Upper lobe of left lung (tissue), 6 donors: ENCODE measurements around the gene TTC28. TPM values are rescaled to one million over a fixed set of nuclear protein-coding genes. Genes with fewer than 3 reads are reported as not detected.

Experiments used
- ATAC-seq, 2 donors: fragments of 200-7000 bp; cut with Tn5 transposase; one replicate each; pipeline ENCODE4 v1.9.1; 2022; ENCODE audit warnings: mild to moderate bottlenecking in 2 of 2, moderate library complexity in 2 of 2; ENCODE audit not compliant: low FRiP score in 2 of 2
- DNase-seq, 2 donors: peaks; one replicate each; pipeline ENCODE4 v3.0.0-alpha.2; 2019 to 2020
- H3K27ac ChIP-seq, 4 donors: fragments of 200-600 bp; sonication (generic); one replicate each; pipeline ENCODE4 v1.5.1; 2016 to 2019
- H3K27me3 ChIP-seq, 4 donors: fragments of 200-600 bp; sonication (generic); one replicate each; pipeline ENCODE4 v1.5.1; 2017 to 2019
- H3K36me3 ChIP-seq, 4 donors: fragments of 200-600 bp; sonication (generic); one replicate each; pipeline ENCODE4 v1.5.1; 2016 to 2019
- H3K4me1 ChIP-seq, 4 donors: fragments of 200-600 bp; sonication (generic); one replicate each; pipeline ENCODE4 v1.5.1; 2018 to 2019
- H3K4me3 ChIP-seq, 4 donors: fragments of 200-600 bp; sonication (generic); one replicate each; pipeline ENCODE4 v1.5.1; 2017 to 2019; ENCODE audit warnings: mild to moderate bottlenecking in 2 of 4, moderate library complexity in 1 of 4
- H3K9me3 ChIP-seq, 4 donors: fragments of 200-600 bp; sonication (generic); one replicate each; pipeline ENCODE4 v1.5.1; 2018 to 2019
- EP300 ChIP-seq, 4 donors: sonication (generic); formaldehyde crosslinking; IDR thresholded peaks; one replicate each; pipeline ENCODE4 v1.5.1; 2017; ENCODE audit warnings: antibody characterized with exemption in 4 of 4, control low read depth in 2 of 4
- POLR2A ChIP-seq, 4 donors: fragments of 450-650 bp; IDR thresholded peaks; one replicate each; pipeline ENCODE4 v1.5.1; 2016 to 2017; ENCODE audit warnings: antibody characterized with exemption in 4 of 4, mild to moderate bottlenecking in 2 of 4
- POLR2AphosphoS5 ChIP-seq, 2 donors: sonication (generic); formaldehyde crosslinking; IDR thresholded peaks; one replicate each; pipeline ENCODE4 v1.5.1; 2017; ENCODE audit warnings: antibody characterized with exemption in 2 of 2
- WGBS, 2 donors: methylation state at CpG; one replicate each; pipeline ENCODE4 v1.1.5; 2017 to 2018; 5-methylcytosine and 5-hydroxymethylcytosine counted together
- total RNA-seq, 6 donors: library from RNA; depleted of rRNA in 4 of 6; stranded (reverse); fragments of >200 nt in 4 of 6; gene quantifications; one replicate each; pipeline versions ENCODE4 v1.1.0 to v1.2.1, GENCODE V29; 2016 to 2021
- TF ChIP-seq, protein P1 (sequence below), 6 experiments: fragments of 450-650 bp in 4 of 6; fragments of 200-600 bp in 2 of 6; sonication (generic) in 2 of 6; IDR thresholded peaks; one replicate each; pipeline ENCODE4 v1.5.1; 2016 to 2019; ENCODE audit warnings: antibody characterized with exemption in 6 of 6
- donor health status: DM: no; HTN: no; CAD: no; lungs with moderate emphysema.
- donor health status: DM: no; HTN: yes; CAD: no; lungs with severe emphysema.

TTC28 gene
- total RNA-seq, 6 donors from 2014 or later: 30.1 to 69.4 (median 41.4) TPM

DNA sequence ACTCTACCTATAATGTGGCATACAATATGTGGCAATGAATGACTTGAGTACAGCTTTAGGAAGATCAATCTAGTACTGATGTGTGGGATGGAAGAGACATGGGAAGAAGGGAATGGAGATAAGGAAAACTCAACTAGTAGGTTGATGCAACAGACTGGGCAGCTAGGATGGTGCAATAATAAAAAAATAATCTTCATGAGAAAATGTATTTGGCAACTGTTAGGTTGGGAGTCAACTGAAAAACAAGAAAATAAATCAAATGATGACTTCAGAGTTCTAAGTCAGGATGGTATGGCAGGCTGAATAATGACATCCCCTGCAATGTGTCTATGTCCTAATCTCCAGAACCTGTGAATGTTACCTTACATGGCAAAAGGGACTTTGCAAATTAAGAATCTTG lies 523.8 kb downstream of the TTC28 start:
- DNase-seq: no peak
- H3K27ac ChIP-seq: no peak overlapping the region
- H3K4me1 ChIP-seq: no peaks in the 10 kb centered on the region
- TF ChIP-seq POLR2A (IDR thresholded peaks at IDR 0.05) (no peak), POLR2AphosphoS5 (IDR thresholded peaks at IDR 0.05) (no peak), EP300 (IDR thresholded peaks at IDR 0.05) (no peak)
- TF ChIP-seq, protein P1, sequence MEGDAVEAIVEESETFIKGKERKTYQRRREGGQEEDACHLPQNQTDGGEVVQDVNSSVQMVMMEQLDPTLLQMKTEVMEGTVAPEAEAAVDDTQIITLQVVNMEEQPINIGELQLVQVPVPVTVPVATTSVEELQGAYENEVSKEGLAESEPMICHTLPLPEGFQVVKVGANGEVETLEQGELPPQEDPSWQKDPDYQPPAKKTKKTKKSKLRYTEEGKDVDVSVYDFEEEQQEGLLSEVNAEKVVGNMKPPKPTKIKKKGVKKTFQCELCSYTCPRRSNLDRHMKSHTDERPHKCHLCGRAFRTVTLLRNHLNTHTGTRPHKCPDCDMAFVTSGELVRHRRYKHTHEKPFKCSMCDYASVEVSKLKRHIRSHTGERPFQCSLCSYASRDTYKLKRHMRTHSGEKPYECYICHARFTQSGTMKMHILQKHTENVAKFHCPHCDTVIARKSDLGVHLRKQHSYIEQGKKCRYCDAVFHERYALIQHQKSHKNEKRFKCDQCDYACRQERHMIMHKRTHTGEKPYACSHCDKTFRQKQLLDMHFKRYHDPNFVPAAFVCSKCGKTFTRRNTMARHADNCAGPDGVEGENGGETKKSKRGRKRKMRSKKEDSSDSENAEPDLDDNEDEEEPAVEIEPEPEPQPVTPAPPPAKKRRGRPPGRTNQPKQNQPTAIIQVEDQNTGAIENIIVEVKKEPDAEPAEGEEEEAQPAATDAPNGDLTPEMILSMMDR (IDR thresholded peaks at IDR 0.05): no peak
- peak in 1 of 2 donors; percentile 69 for ATAC-seq
- H3K9me3 ChIP-seq: no peaks in the 10 kb centered on the region
- H3K36me3 ChIP-seq: no peaks in the 10 kb centered on the region
- H3K4me3 ChIP-seq: no peak overlapping the region
- no peaks in the 10 kb centered on the region for H3K27me3 ChIP-seq

- H3K9me3 ChIP-seq: no peaks in the 10 kb centered on the region
- H3K27ac ChIP-seq: no peak overlapping the region
- H3K36me3 ChIP-seq: no peaks in the 10 kb centered on the region
- no peak for DNase-seq
- H3K4me1 ChIP-seq: no peaks in the 10 kb centered on the region
- 59 to 73% methylated on average over 2 of the region's 2 CpGs for WGBS, 2 donors
- TF ChIP-seq, protein P1 (IDR thresholded peaks at IDR 0.05): no peak
- TF ChIP-seq POLR2A (IDR thresholded peaks at IDR 0.05): no peak
- TF ChIP-seq EP300 (IDR thresholded peaks at IDR 0.05): no peak
- TF ChIP-seq POLR2AphosphoS5 (IDR thresholded peaks at IDR 0.05): no peak
- no peaks in the 10 kb centered on the region for H3K27me3 ChIP-seq
- peak in 1 of 2 donors; percentile 74 for ATAC-seq
- no peak overlapping the region for H3K4me3 ChIP-seq
Observed at GRCh38 chr22:28154861-28155260, 524.8 kb downstream of the TTC28 start.

- Histone ChIP-seq H3K27ac (no peak overlapping the region), H3K4me1 (no peaks in the 10 kb centered on the region), H3K36me3 (no peaks in the 10 kb centered on the region), H3K27me3 (no peaks in the 10 kb centered on the region), H3K9me3 (no peaks in the 10 kb centered on the region), H3K4me3 (no peak overlapping the region)
- WGBS, 2 donors: 69 to 84% methylated on average over 4 of the region's 4 CpGs
- TF ChIP-seq POLR2A (IDR thresholded peaks at IDR 0.05) (no peak), EP300 (IDR thresholded peaks at IDR 0.05) (no peak), POLR2AphosphoS5 (IDR thresholded peaks at IDR 0.05) (no peak)
- TF ChIP-seq, protein P1 (IDR thresholded peaks at IDR 0.05): no peak
- ATAC-seq (no peak), DNase-seq (no peak)
Observed at GRCh38 chr22:28151151-28151816, 528.4 kb downstream of the TTC28 start.

DNA sequence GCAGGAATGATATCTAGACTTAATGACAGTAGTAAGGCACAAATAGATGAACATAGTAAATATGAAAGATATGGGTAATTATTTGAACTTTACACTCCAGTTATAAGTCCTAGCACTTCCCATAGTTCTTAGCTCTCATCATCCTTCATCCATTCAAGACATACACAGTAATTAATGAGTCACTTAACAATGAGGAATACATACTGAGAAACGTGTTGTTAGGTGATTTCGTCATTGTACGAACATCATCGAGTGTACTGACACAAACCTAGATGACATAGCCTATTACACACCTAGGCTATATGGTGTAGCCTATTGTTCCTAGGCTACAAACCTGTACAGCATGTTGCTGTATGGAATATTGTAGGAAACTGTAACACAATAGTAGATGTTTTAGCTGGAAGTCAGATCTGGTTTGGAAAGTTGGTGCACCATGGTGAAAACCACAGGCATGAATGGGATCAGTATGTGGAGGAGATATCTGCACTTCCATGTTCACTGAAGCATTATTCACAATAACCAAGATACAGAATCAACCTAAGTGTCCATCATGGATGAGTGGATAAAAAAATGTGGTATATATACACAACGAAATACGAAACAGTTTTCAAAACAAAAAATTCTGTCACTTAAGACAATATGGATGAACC lies 530.7 kb downstream of the TTC28 start:
- no peak overlapping the region for H3K27ac ChIP-seq
- no peaks in the 10 kb centered on the region for H3K27me3 ChIP-seq
- no peaks in the 10 kb centered on the region for H3K36me3 ChIP-seq
- TF ChIP-seq EP300 (IDR thresholded peaks at IDR 0.05): no peak
- no peak for TF ChIP-seq POLR2AphosphoS5 (IDR thresholded peaks at IDR 0.05)
- no peak for TF ChIP-seq POLR2A (IDR thresholded peaks at IDR 0.05)
- TF ChIP-seq, protein P1 (IDR thresholded peaks at IDR 0.05): no peak
- DNase-seq (no peak), ATAC-seq (no peak)
- 88 to 90% methylated on average over 6 of the region's 6 CpGs for WGBS, 2 donors
- no peaks in the 10 kb centered on the region for H3K9me3 ChIP-seq
- H3K4me3 ChIP-seq: no peak overlapping the region
- H3K4me1 ChIP-seq: peaks cover 0 to 2% (median under 1%) of the 10 kb centered on the region in 4 donors
